HCT116 (cell line): ENCODE measurements around the gene GSC2. TPM values are rescaled to one million over a fixed set of nuclear protein-coding genes. Genes with fewer than 3 reads are reported as not detected.

Source experiments
- ATAC-seq: fragments of 200-7000 bp; cut with Tn5 transposase; 2 replicates; pipeline ENCODE4 v1.9.1; 2020; ENCODE audit warnings: mild to moderate bottlenecking, moderate library complexity
- BruUV-seq: library from RNA; stranded (reverse); fragments of 400-500 nt; replicated peaks from 2 replicates; lab custom pipeline; 2021; lab: Mats Ljungman, UMichigan
- CTCF ChIA-PET: fragments of 300-600 bp; sonication (Branson Sonifier 250); formaldehyde crosslinking; loops from one replicate; lab custom pipeline; 2021; ENCODE audit warnings: antibody characterized with exemption; lab: Charles Lee
- POLR2A ChIA-PET: fragments of 300-600, 350-600 bp; sonication (Branson Sonifier 250); formaldehyde crosslinking; loops from one replicate; lab custom pipeline; 2021; ENCODE audit warnings: antibody characterized with exemption; lab: Charles Lee
- RAD21 ChIA-PET, 2 experiments: fragments of 300-600 bp; sonication (Branson Sonifier 250); formaldehyde crosslinking; loops; one replicate each; lab custom pipeline; 2023; ENCODE audit warnings: low total read pairs in 2 of 2; ENCODE audit not compliant: uncharacterized antibody in 2 of 2, unreplicated experiment in 2 of 2, low non-redundant PET in 1 of 2; lab: Charles Lee
- DNase-seq: peaks from one replicate; pipeline ENCODE4 v3.0.0-alpha.2; 2010; ENCODE audit warnings: low read depth, low spot score
- H2AFZ ChIP-seq: fragments of 200-600 bp; shearing (Covaris generic), sonication (generic); 2 replicates; pipeline ENCODE4 v1.6.1; 2017; ENCODE audit warnings: low read depth, mixed run types, mixed read lengths, antibody characterized with exemption, low read length; ENCODE audit not compliant: poor library complexity, severe bottlenecking
- H3K27ac ChIP-seq: 2 replicates; pipeline ENCODE4 v1.5.1; 2012; ENCODE audit warnings: low read depth, low read length
- H3K27me3 ChIP-seq: fragments of 200-600 bp; sonication (generic); 2 replicates; pipeline ENCODE4 v1.6.1; 2016; ENCODE audit warnings: mixed run types, low read length, mixed read lengths; ENCODE audit not compliant: insufficient read depth
- H3K36me3 ChIP-seq, 2 experiments: fragments of 200-500 bp in 1 of 2; fragments of 200-600 bp in 1 of 2; sonication (Bioruptor generic) in 1 of 2; sonication (generic) in 1 of 2; 2 replicates each; pipeline versions ENCODE4 v1.5.1 to v1.6.1; 2014 to 2016; ENCODE audit warnings: low read length in 2 of 2, inconsistent platforms in 1 of 2, mixed read lengths in 1 of 2, mixed run types in 1 of 2; ENCODE audit not compliant: insufficient read depth in 2 of 2, control insufficient read depth in 1 of 2
- H3K4me1 ChIP-seq, 2 experiments: fragments of 200-600 bp in 1 of 2; sonication (generic) in 1 of 2; 2 replicates each; pipeline versions ENCODE4 v1.5.1 to v1.6.1; 2012 to 2017; ENCODE audit warnings: low read length in 2 of 2, inconsistent platforms in 1 of 2, mild to moderate bottlenecking in 1 of 2, mixed read lengths in 1 of 2, mixed run types in 1 of 2, moderate library complexity in 1 of 2; ENCODE audit not compliant: insufficient read depth in 2 of 2, control insufficient read depth in 1 of 2
- H3K4me2 ChIP-seq: fragments of 200-600 bp; sonication (generic); 2 replicates; pipeline ENCODE4 v1.6.1; 2017; ENCODE audit warnings: mixed run types, low read length, mixed read lengths
- H3K4me3 ChIP-seq, 2 experiments: fragments of 200-600 bp in 1 of 2; sonication (generic) in 1 of 2; replicated peaks in 1 of 2; 2 replicates each; pipeline ENCODE4 v1.5.1; 2011 to 2016; ENCODE audit warnings: low read length in 2 of 2, control low read depth in 1 of 2, low read depth in 1 of 2, mild to moderate bottlenecking in 1 of 2, mixed read lengths in 1 of 2, mixed run types in 1 of 2
- H3K79me2 ChIP-seq: fragments of 200-600 bp; sonication (generic); 2 replicates; pipeline ENCODE4 v1.6.1; 2017; ENCODE audit warnings: mild to moderate bottlenecking, mixed run types, low read length, moderate library complexity, mixed read lengths; ENCODE audit not compliant: insufficient read depth
- H3K9ac ChIP-seq: fragments of 200-600 bp; sonication (generic); 2 replicates; pipeline ENCODE4 v1.6.1; 2016; ENCODE audit warnings: low read length, mixed read lengths
- H3K9me2 ChIP-seq: fragments of 200-600 bp; sonication (generic), shearing (Covaris generic); 2 replicates; pipeline ENCODE4 v1.6.1; 2017; ENCODE audit warnings: mixed run types, mild to moderate bottlenecking, moderate library complexity; ENCODE audit not compliant: insufficient read depth
- H3K9me3 ChIP-seq, 2 experiments: fragments of 200-500 bp in 1 of 2; fragments of 200-600 bp in 1 of 2; sonication (Bioruptor generic) in 1 of 2; sonication (generic) in 1 of 2; 2 replicates each; pipeline ENCODE4 v1.6.1; 2014 to 2017; ENCODE audit warnings: low read length in 2 of 2, mixed read lengths in 2 of 2, inconsistent platforms in 1 of 2, low read depth in 1 of 2, mild to moderate bottlenecking in 1 of 2, mixed run types in 1 of 2, moderate library complexity in 1 of 2; ENCODE audit not compliant: control insufficient read depth in 1 of 2, insufficient read depth in 1 of 2
- H4K20me1 ChIP-seq: fragments of 200-600 bp; sonication (generic), shearing (Covaris generic); 2 replicates; pipeline ENCODE4 v1.6.1; 2017; ENCODE audit warnings: mixed run types, mild to moderate bottlenecking, moderate library complexity; ENCODE audit not compliant: insufficient read depth
- POLR2A ChIP-seq: IDR thresholded peaks from 2 replicates; pipeline ENCODE4 v1.7.0; 2011; ENCODE audit warnings: borderline replicate concordance; ENCODE audit not compliant: insufficient read depth, insufficient read length; ENCODE audit errors: extremely low read depth
- POLR2AphosphoS5 ChIP-seq: IDR thresholded peaks from 2 replicates; pipeline ENCODE4 v1.6.1; 2011; ENCODE audit warnings: mild to moderate bottlenecking, low read depth, low read length, moderate library complexity
- RAD21 ChIP-seq: IDR thresholded peaks from 2 replicates; pipeline ENCODE4 v1.6.1; 2012; ENCODE audit warnings: low read depth, mild to moderate bottlenecking
- SIN3A ChIP-seq: IDR thresholded peaks from 2 replicates; pipeline ENCODE4 v1.6.1; 2012; ENCODE audit warnings: low read depth
- SRF ChIP-seq: IDR thresholded peaks from 2 replicates; pipeline ENCODE4 v1.6.1; 2012; ENCODE audit warnings: low read depth
- intact Hi-C: fragments of 100-400 bp; cut with micrococcal nuclease; formaldehyde crosslinking; loops from 2 replicates; pipeline ENCODE4 v1.10.0; 2022
- total RNA-seq: library from RNA; stranded (reverse); gene quantifications from one replicate; pipeline ENCODE4 v1.2.1, GENCODE V29; 2021; ENCODE audit not compliant: unreplicated experiment

The GSC2 gene
- total RNA-seq, 1 experiment from 2014 or later: not detected

DNA sequence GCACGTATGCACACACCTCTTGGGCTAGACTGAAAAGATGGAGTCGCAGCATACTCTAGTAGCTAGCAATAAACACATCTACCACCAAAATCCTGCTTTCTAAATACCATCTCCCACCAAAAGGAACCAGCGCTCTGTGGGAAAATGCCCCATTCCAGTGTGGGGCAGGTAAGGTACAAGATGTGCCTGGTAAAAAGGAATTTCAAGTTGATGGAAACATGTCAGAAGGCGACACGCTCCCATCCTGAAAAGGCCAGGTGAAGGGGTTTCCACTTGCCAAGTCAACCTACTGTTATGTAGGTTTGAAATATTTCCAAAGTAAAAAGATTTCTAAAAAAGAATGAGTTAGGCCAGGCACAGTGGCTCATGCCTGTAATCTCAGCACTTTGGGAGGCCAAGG is 36.7 kb downstream of the GSC2 start:
- Histone ChIP-seq H3K4me2 (no peak overlapping the region), H2AFZ (no peak overlapping the region), H3K4me3 (no peak overlapping the region), H3K4me1 (no peaks in the 10 kb centered on the region), H3K27ac (no peak overlapping the region), H4K20me1 (0 out of 2 replicates have a peak, but pooled peaks cover 3% of the 10 kb centered on the region), H3K9me2 (no peaks in the 10 kb centered on the region), H3K27me3 (no peaks in the 10 kb centered on the region), H3K36me3 (no peaks in the 10 kb centered on the region), H3K9me3 (no peaks in the 10 kb centered on the region), H3K9ac (no peak overlapping the region), H3K79me2 (peaks cover 89% of the 10 kb centered on the region)
- ATAC-seq (no peak), DNase-seq (no peak)
- CTCF ChIA-PET: no interaction called here
- POLR2A ChIA-PET: no interaction called here
- BruUV-seq: no TSS peak
- intact Hi-C loops: no loop called here
- RAD21 ChIA-PET: no interaction called here
- TF ChIP-seq POLR2A: no peak
- no peak for TF ChIP-seq RAD21

DNA sequence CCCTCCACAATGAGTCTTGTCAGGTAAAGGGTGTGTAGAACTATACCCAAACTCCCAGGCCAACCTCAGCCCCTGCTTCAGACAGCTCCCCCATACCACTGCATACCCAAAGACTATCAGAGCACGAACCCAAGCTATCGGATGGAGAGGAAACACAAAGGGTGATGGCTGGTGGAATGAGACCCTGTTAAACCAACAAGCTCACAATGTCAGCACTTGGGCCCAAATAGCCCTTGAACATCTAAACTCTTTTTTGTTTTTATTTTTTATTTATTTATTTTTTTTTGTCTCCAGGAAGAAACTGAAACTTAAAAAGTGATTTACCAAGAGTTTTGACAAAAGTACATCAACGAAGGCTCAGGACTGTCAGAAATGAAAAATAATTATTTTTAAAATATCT is 38.5 kb downstream of the GSC2 start:
- H3K4me3 ChIP-seq: no peak overlapping the region
- ATAC-seq (no peak), DNase-seq (no peak)
- H3K79me2 ChIP-seq: peaks cover 89% of the 10 kb centered on the region
- no peaks in the 10 kb centered on the region for H3K9me2 ChIP-seq
- RAD21 ChIA-PET: no interaction called here
- no peaks in the 10 kb centered on the region for H3K36me3 ChIP-seq
- H3K9me3 ChIP-seq: no peaks in the 10 kb centered on the region
- no peaks in the 10 kb centered on the region for H3K27me3 ChIP-seq
- intact Hi-C loops: no loop called here
- H2AFZ ChIP-seq: no peak overlapping the region
- no peak overlapping the region for H3K27ac ChIP-seq
- no peaks in the 10 kb centered on the region for H3K4me1 ChIP-seq
- TF ChIP-seq SRF: no peak
- no peak for TF ChIP-seq POLR2AphosphoS5
- no peak for TF ChIP-seq SIN3A
- CTCF ChIA-PET: interaction anchor here (1.0 kb wide), 1 partner anchor 33 kb away, joined by 4 read pairs; the partner anchor contains the start of gene ESS2
- no peak overlapping the region for H3K9ac ChIP-seq
- H4K20me1 ChIP-seq: no peaks in the 10 kb centered on the region
- POLR2A ChIA-PET: interaction anchor here (2.6 kb wide), 1 partner anchor 10 kb away, joined by 6 read pairs; the partner anchor contains the start of gene DGCR2
- no peak overlapping the region for H3K4me2 ChIP-seq
- BruUV-seq: no TSS peak
